HepG2 (cell line): Measurements from ENCODE around the gene ABCG8. TPM values are rescaled to one million over a fixed set of nuclear protein-coding genes. Genes with fewer than 3 reads are reported as not detected.

Source experiments
- BCLAF1 ChIP-seq: fragments of 450-650 bp; IDR thresholded peaks from 2 replicates; pipeline ENCODE4 v1.6.1; 2017; ENCODE audit warnings: mild to moderate bottlenecking
- HBP1 ChIP-seq: IDR thresholded peaks from 2 replicates; pipeline ENCODE4 v1.6.1; 2016; ENCODE audit warnings: low read depth, control low read depth
- HNRNPL ChIP-seq: fragments of 200-400 bp; formaldehyde crosslinking; IDR thresholded peaks from 2 replicates; pipeline ENCODE4 v1.6.1; 2017; ENCODE audit warnings: mild to moderate bottlenecking, low read depth, low read length
- KLF13 ChIP-seq: sonication (generic); formaldehyde crosslinking; IDR thresholded peaks from 2 replicates; pipeline ENCODE4 v1.4.0; 2020; ENCODE audit warnings: mild to moderate bottlenecking, missing genetic modification reagents
- KMT2B ChIP-seq: IDR thresholded peaks from 2 replicates; pipeline ENCODE4 v1.6.1; 2016; ENCODE audit warnings: missing genetic modification reagents, missing compliant biosample characterization
- NFE2 ChIP-seq: sonication (generic); formaldehyde crosslinking; IDR thresholded peaks from 2 replicates; pipeline ENCODE4 v1.4.0; 2020; ENCODE audit warnings: missing genetic modification reagents
- NFRKB ChIP-seq: fragments of 450-650 bp; IDR thresholded peaks from 2 replicates; pipeline ENCODE4 v1.6.1; 2017
- PHF21A ChIP-seq: sonication (generic); formaldehyde crosslinking; IDR thresholded peaks from 2 replicates; pipeline ENCODE4 v1.5.0; 2020; ENCODE audit warnings: mild to moderate bottlenecking, missing genetic modification reagents
- PLRG1 ChIP-seq: fragments of 450-650 bp; conservative IDR thresholded peaks from 2 replicates; pipeline ENCODE4 v1.6.1; 2016
- REXO4 ChIP-seq: sonication (generic); formaldehyde crosslinking; IDR thresholded peaks from 2 replicates; pipeline ENCODE4 v1.8.0; 2022; ENCODE audit warnings: missing genetic modification reagents, mild to moderate bottlenecking, borderline replicate concordance
- SETDB1 ChIP-seq: sonication (generic); formaldehyde crosslinking; IDR thresholded peaks from 2 replicates; pipeline ENCODE4 v1.5.1; 2020; ENCODE audit warnings: missing genetic modification reagents, mild to moderate bottlenecking, borderline replicate concordance
- SNRNP70 ChIP-seq: fragments of 200-400 bp; formaldehyde crosslinking; IDR thresholded peaks from 2 replicates; pipeline ENCODE4 v1.6.1; 2017; ENCODE audit warnings: mild to moderate bottlenecking, low read depth, low read length, moderate library complexity
- ZFX ChIP-seq: sonication (generic); formaldehyde crosslinking; IDR thresholded peaks from 2 replicates; pipeline ENCODE4 v1.4.0; 2020; ENCODE audit warnings: mild to moderate bottlenecking, low read depth, missing genetic modification reagents, moderate library complexity
- ZNF256 ChIP-seq: sonication (generic); formaldehyde crosslinking; conservative IDR thresholded peaks from 2 replicates; pipeline ENCODE4 v1.4.0; 2020; ENCODE audit warnings: missing genetic modification reagents
- ZNF326 ChIP-seq: sonication (generic); formaldehyde crosslinking; IDR thresholded peaks from 2 replicates; pipeline ENCODE4 v1.4.0; 2020; ENCODE audit warnings: missing genetic modification reagents, borderline replicate concordance
- ZNF512B ChIP-seq: sonication (generic); formaldehyde crosslinking; IDR thresholded peaks from 2 replicates; pipeline ENCODE4 v1.5.1; 2020; ENCODE audit warnings: missing genetic modification reagents, mild to moderate bottlenecking, borderline replicate concordance
- ZNF674 ChIP-seq: sonication (generic); formaldehyde crosslinking; IDR thresholded peaks from 2 replicates; pipeline ENCODE4 v1.5.0; 2020; ENCODE audit warnings: low read depth, mild to moderate bottlenecking, missing genetic modification reagents
- ZNF749 ChIP-seq: sonication (generic); formaldehyde crosslinking; IDR thresholded peaks from 2 replicates; pipeline ENCODE4 v1.8.0; 2022; ENCODE audit warnings: mild to moderate bottlenecking, missing genetic modification reagents, moderate library complexity, borderline replicate concordance
- polyA plus RNA-seq, 8 experiments: library from polyadenylated mRNA; depleted of rRNA in 3 of 8; stranded (reverse) in 7 of 8; unstranded in 1 of 8; fragments of >200 nt; fragmentation: Illumina TruSeq in 4 of 8; extraction: Trizol in 4 of 8; gene quantifications; 2 replicates each; pipeline versions ENCODE4 v1.2.1 to v1.2.3, GENCODE V29; 2011 to 2016; ENCODE audit warnings: low read depth in 4 of 8, missing spikeins in 1 of 8, mixed read lengths in 1 of 8; ENCODE audit not compliant: insufficient read depth in 1 of 8
- total RNA-seq, 5 experiments: library from RNA; depleted of rRNA; stranded (reverse); fragments of >200 nt; fragmentation: Illumina TruSeq; extraction: Trizol; gene quantifications; 2 replicates each; pipeline ENCODE4 v1.2.3, GENCODE V29; 2016; ENCODE audit warnings: low read depth in 1 of 5
- TF ChIP-seq, protein P1 (sequence below): sonication (generic); formaldehyde crosslinking; IDR thresholded peaks from 2 replicates; pipeline ENCODE4 v1.4.0; 2020; ENCODE audit warnings: missing genetic modification reagents
- TF ChIP-seq, protein P2 (sequence below): sonication (generic); formaldehyde crosslinking; IDR thresholded peaks from 2 replicates; pipeline ENCODE4 v1.5.0; 2020; ENCODE audit warnings: mild to moderate bottlenecking, missing genetic modification reagents

The ABCG8 gene
- total and polyA plus RNA-seq, 2 of the 13 experiments (the other 11 are each of a cell fraction or from before 2014, with no cell fraction given): 8.1 to 8.8 TPM

- TF ChIP-seq BCLAF1 (no peak), NFRKB (no peak), REXO4 (CRISPR knock-in tag) (no peak), HNRNPL (no peak), NFE2 (CRISPR knock-in tag) (no peak), ZFX (no peak), HBP1 (CRISPR knock-in tag) (0 out of 2 replicates have a peak, but pooled peaks have one; percentile 53), ZNF256 (CRISPR knock-in tag) (peak; percentile 52; the same call in 1 of the 2 replicates), SNRNP70 (no peak), PHF21A (CRISPR knock-in tag) (no peak), KMT2B (no peak), ZNF326 (CRISPR knock-in tag) (no peak), PLRG1 (no peak), KLF13 (CRISPR knock-in tag) (no peak), SETDB1 (CRISPR knock-in tag) (no peak), ZNF512B (no peak), ZNF749 (CRISPR knock-in tag) (no peak), ZNF674 (CRISPR knock-in tag) (no peak)
- TF ChIP-seq, protein P1, sequence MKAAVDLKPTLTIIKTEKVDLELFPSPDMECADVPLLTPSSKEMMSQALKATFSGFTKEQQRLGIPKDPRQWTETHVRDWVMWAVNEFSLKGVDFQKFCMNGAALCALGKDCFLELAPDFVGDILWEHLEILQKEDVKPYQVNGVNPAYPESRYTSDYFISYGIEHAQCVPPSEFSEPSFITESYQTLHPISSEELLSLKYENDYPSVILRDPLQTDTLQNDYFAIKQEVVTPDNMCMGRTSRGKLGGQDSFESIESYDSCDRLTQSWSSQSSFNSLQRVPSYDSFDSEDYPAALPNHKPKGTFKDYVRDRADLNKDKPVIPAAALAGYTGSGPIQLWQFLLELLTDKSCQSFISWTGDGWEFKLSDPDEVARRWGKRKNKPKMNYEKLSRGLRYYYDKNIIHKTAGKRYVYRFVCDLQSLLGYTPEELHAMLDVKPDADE (CRISPR knock-in tag): no peak
- TF ChIP-seq, protein P2, sequence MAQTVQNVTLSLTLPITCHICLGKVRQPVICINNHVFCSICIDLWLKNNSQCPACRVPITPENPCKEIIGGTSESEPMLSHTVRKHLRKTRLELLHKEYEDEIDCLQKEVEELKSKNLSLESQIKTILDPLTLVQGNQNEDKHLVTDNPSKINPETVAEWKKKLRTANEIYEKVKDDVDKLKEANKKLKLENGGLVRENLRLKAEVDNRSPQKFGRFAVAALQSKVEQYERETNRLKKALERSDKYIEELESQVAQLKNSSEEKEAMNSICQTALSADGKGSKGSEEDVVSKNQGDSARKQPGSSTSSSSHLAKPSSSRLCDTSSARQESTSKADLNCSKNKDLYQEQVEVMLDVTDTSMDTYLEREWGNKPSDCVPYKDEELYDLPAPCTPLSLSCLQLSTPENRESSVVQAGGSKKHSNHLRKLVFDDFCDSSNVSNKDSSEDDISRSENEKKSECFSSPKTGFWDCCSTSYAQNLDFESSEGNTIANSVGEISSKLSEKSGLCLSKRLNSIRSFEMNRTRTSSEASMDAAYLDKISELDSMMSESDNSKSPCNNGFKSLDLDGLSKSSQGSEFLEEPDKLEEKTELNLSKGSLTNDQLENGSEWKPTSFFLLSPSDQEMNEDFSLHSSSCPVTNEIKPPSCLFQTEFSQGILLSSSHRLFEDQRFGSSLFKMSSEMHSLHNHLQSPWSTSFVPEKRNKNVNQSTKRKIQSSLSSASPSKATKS (CRISPR knock-in tag): no peak
Measured at GRCh38 chr2:43877782-43878464, 39.2 kb downstream of the ABCG8 start (continued).
